ENCODE measurements around the gene HS6ST3.
"Not testable (repeated sequence)": the region's sequence is repeated elsewhere in the genome, so short reads cannot be mapped to it uniquely, and the experiment has no call there.

The HS6ST3 gene

DNA sequence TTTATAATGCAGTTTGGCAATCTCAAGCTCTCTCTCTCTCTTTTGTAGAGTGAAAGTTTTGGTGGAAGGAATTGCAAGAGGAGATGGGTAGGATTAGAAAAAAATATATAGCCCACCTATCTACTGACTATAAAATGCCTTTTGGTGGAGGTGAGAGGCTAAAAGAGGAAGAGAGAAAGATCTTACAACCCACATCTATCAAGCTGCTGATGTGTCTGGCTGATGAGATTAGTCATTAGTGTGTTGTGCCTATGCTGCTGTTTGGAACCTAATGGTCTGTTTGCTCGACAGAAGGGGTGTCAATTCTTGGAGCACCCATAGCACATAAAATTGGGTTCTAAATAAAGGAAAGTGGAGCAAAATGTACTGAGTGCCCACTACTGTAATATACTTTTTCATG is 411.0 kb downstream of the HS6ST3 start:
- no peaks in the 10 kb centered on the region for H3K9me3 ChIP-seq (ENCODE audit: control insufficient read depth, low read length)
- no peak overlapping the region for H3K4me3 ChIP-seq (ENCODE audit: low read length)
- no peaks in the 10 kb centered on the region for H3K27me3 ChIP-seq (replicated peaks; ENCODE audit: control insufficient read depth, insufficient read depth, low read length)
- no peak overlapping the region for H3K9ac ChIP-seq (ENCODE audit: low read length)
- H3K36me3 ChIP-seq (ENCODE audit: control insufficient read depth, insufficient read depth, low read length, severe bottlenecking) = no peaks in the 10 kb centered on the region
- no peaks in the 10 kb centered on the region for H3K4me1 ChIP-seq (ENCODE audit: control insufficient read depth, insufficient read depth, low read length)
- no peak for DNase-seq (ENCODE audit: low read depth)

GRCh38 chr13:96503481-96503880 is 413.6 kb downstream of the HS6ST3 start:
- no peak overlapping the region for H3K9ac ChIP-seq (ENCODE audit: low read length)
- H3K4me1 ChIP-seq (ENCODE audit: control insufficient read depth, insufficient read depth, low read length) = no peaks in the 10 kb centered on the region
- H3K4me3 ChIP-seq (ENCODE audit: low read length) = no peak overlapping the region
- no peak for DNase-seq (ENCODE audit: low read depth)
- H3K27me3 ChIP-seq (replicated peaks; ENCODE audit: control insufficient read depth, insufficient read depth, low read length) = no peaks in the 10 kb centered on the region
- no peaks in the 10 kb centered on the region for H3K9me3 ChIP-seq (ENCODE audit: control insufficient read depth, low read length)
- H3K36me3 ChIP-seq (ENCODE audit: control insufficient read depth, insufficient read depth, low read length, severe bottlenecking) = no peaks in the 10 kb centered on the region

DNA sequence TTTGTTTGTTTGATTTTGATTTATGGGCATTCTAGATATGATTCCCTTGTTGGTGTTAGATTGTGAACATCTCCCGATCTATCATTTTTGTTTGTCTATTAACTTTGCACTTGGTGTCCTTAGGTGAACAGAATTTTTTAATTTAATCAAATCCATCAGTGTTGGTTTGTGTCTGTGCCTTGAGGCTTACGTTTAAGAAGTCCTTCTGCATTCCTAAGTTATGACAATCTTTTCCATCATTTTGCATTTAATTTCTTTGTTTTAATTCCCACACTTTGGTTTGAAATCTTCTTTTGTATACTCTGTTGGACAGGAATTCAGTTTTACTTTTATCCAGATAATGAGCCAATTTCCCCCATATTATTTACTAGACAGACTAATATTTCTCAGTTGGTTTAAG is 421.7 kb downstream of the HS6ST3 start:
- Histone ChIP-seq H3K9me3 (ENCODE audit: control insufficient read depth, low read length) (no peaks in the 10 kb centered on the region), H3K4me3 (ENCODE audit: low read length) (no peak overlapping the region), H3K9ac (ENCODE audit: low read length) (no peak overlapping the region), H3K4me1 (ENCODE audit: control insufficient read depth, insufficient read depth, low read length) (no peaks in the 10 kb centered on the region), H3K27me3 (replicated peaks; ENCODE audit: control insufficient read depth, insufficient read depth, low read length) (no peaks in the 10 kb centered on the region), H3K36me3 (ENCODE audit: control insufficient read depth, insufficient read depth, low read length, severe bottlenecking) (no peaks in the 10 kb centered on the region)
- DNase-seq (ENCODE audit: low read depth) = no peak

DNA sequence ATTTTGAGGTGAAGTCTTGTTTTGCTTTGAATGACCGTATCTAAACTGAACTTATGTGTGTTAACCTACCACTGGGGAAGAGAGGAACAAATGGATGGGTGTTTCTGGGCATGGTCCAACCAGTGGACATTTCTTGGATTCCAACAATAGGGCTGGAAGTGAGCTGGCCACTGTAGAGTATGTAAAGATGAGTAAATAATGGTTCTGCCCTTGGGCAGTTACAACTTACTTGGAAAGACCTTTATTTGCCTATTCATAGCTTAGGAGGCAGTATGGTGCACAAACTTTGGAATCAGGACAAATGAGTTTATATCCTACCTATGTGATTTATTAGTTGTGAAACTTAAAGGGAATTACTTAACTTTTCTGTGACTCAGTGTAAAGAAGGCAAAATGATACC is 429.5 kb downstream of the HS6ST3 start:
- Histone ChIP-seq H3K9ac (ENCODE audit: low read length) (no peak overlapping the region), H3K36me3 (ENCODE audit: control insufficient read depth, insufficient read depth, low read length, severe bottlenecking) (no peaks in the 10 kb centered on the region), H3K4me3 (ENCODE audit: low read length) (no peak overlapping the region), H3K27me3 (replicated peaks; ENCODE audit: control insufficient read depth, insufficient read depth, low read length) (no peaks in the 10 kb centered on the region), H3K9me3 (ENCODE audit: control insufficient read depth, low read length) (no peaks in the 10 kb centered on the region), H3K4me1 (ENCODE audit: control insufficient read depth, insufficient read depth, low read length) (no peaks in the 10 kb centered on the region)
- DNase-seq (ENCODE audit: low read depth) = no peak

DNA sequence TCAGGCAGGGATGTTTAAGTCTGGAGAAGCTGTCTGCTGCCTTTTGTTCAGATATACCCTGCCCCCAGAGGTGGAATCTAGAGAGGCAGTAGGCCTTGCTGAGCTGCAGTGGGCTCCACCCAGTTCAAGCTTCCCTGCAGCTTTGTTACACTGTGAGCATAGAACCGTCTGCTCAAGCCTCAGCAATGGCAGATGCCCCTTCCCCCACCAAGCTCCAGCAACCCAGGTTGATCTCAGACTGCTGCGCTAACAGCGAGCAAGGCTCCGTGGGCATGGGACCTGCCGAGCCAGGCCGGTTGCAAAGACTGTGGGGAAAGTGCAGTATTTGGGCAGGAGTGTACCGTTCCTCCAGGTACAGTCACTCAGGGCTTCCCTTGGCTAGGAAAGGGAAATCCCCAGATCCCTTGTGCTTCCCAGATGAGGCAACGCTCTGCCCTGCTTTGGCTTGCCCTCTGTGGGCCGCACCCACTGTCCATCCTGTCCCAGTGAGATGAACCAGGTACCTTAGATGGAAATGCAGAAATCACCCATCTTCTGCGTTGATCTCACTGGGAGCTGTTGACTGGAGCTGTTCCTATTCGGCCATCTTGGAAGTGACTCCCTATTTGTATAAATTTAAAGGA is 434.6 kb downstream of the HS6ST3 start:
- DNase-seq (ENCODE audit: low read depth) = not testable (repeated sequence)

GRCh38 chr13:96525715-96526114 is 435.8 kb downstream of the HS6ST3 start:
- Histone ChIP-seq H3K36me3 (ENCODE audit: control insufficient read depth, insufficient read depth, low read length, severe bottlenecking) (no peaks in the 10 kb centered on the region), H3K27me3 (replicated peaks; ENCODE audit: control insufficient read depth, insufficient read depth, low read length) (no peaks in the 10 kb centered on the region), H3K9me3 (ENCODE audit: control insufficient read depth, low read length) (no peaks in the 10 kb centered on the region), H3K4me1 (ENCODE audit: control insufficient read depth, insufficient read depth, low read length) (no peaks in the 10 kb centered on the region), H3K4me3 (ENCODE audit: low read length) (no peak overlapping the region), H3K9ac (ENCODE audit: low read length) (no peak overlapping the region)
- no peak for DNase-seq (ENCODE audit: low read depth)

More for the DNA sequence above, 434.6 kb downstream of the HS6ST3 start:
- H3K9ac ChIP-seq (ENCODE audit: low read length); H3K4me1 ChIP-seq (ENCODE audit: control insufficient read depth, insufficient read depth, low read length); H3K36me3 ChIP-seq (ENCODE audit: control insufficient read depth, insufficient read depth, low read length, severe bottlenecking); H3K4me3 ChIP-seq (ENCODE audit: low read length); H3K27me3 ChIP-seq (replicated peaks; ENCODE audit: control insufficient read depth, insufficient read depth, low read length); H3K9me3 ChIP-seq (ENCODE audit: control insufficient read depth, low read length): not testable (repeated sequence)

DNA sequence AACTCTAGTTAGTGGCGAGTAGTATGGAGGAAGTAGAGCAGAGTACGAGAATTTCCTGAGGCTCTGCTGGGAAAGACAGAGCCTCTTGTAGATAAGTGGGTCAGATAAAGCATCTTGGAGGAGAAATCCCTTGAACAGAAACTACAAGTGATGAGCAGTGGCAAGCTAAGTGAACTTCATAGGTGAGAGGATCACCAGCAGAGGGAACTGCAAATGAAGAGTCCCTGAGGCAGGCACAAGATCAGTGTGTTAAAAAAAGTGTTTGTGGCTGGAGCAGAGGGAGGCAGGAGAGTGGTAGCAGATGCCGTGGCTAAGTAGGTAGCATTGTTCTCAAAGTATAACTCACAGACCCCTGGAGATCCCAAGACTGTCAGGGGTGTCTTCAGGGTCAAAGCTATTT is 437.6 kb downstream of the HS6ST3 start:
- H3K4me1 ChIP-seq (ENCODE audit: control insufficient read depth, insufficient read depth, low read length) = no peaks in the 10 kb centered on the region
- no peak for DNase-seq (ENCODE audit: low read depth)
- no peaks in the 10 kb centered on the region for H3K9me3 ChIP-seq (ENCODE audit: control insufficient read depth, low read length)
- H3K4me3 ChIP-seq (ENCODE audit: low read length) = no peak overlapping the region
- no peaks in the 10 kb centered on the region for H3K27me3 ChIP-seq (replicated peaks; ENCODE audit: control insufficient read depth, insufficient read depth, low read length)
- no peaks in the 10 kb centered on the region for H3K36me3 ChIP-seq (ENCODE audit: control insufficient read depth, insufficient read depth, low read length, severe bottlenecking)
- no peak overlapping the region for H3K9ac ChIP-seq (ENCODE audit: low read length)

DNA sequence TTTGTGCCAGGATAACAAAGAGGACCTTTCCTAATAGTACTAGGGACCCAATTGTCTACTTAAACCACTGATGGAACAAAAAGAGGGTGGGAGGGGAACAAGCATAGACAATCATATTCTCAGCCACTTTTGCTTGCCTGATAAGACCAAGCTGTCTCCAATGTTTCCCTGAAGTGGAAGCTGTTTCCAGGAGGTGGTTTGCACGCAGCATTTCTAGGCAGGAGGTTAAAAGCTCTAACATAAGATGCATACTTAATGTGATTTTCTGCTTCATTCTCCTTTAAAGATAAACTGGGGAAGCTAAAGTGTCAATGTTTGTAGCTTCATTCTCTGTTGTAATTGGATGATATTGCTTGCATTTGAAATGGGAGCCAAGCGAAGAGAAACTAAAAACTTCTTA is 442.9 kb downstream of the HS6ST3 start:
- no peak for DNase-seq (ENCODE audit: low read depth)
- Histone ChIP-seq H3K9me3 (ENCODE audit: control insufficient read depth, low read length) (no peaks in the 10 kb centered on the region), H3K4me1 (ENCODE audit: control insufficient read depth, insufficient read depth, low read length) (no peaks in the 10 kb centered on the region), H3K4me3 (ENCODE audit: low read length) (no peak overlapping the region), H3K36me3 (ENCODE audit: control insufficient read depth, insufficient read depth, low read length, severe bottlenecking) (no peaks in the 10 kb centered on the region), H3K9ac (ENCODE audit: low read length) (no peak overlapping the region), H3K27me3 (replicated peaks; ENCODE audit: control insufficient read depth, insufficient read depth, low read length) (no peaks in the 10 kb centered on the region)

- no peaks in the 10 kb centered on the region for H3K27me3 ChIP-seq (replicated peaks; ENCODE audit: control insufficient read depth, insufficient read depth, low read length)
- H3K9ac ChIP-seq (ENCODE audit: low read length) = no peak overlapping the region
- no peaks in the 10 kb centered on the region for H3K4me1 ChIP-seq (ENCODE audit: control insufficient read depth, insufficient read depth, low read length)
- H3K36me3 ChIP-seq (ENCODE audit: control insufficient read depth, insufficient read depth, low read length, severe bottlenecking) = no peaks in the 10 kb centered on the region
- H3K9me3 ChIP-seq (ENCODE audit: control insufficient read depth, low read length) = no peaks in the 10 kb centered on the region
- no peak for DNase-seq (ENCODE audit: low read depth)
- H3K4me3 ChIP-seq (ENCODE audit: low read length) = no peak overlapping the region
These were observed 443.5 kb downstream of the HS6ST3 start for GRCh38 chr13:96533408-96533807.

GRCh38 chr13:96539791-96540190 is 449.9 kb downstream of the HS6ST3 start:
- no peak overlapping the region for H3K4me3 ChIP-seq (ENCODE audit: low read length)
- H3K9me3 ChIP-seq (ENCODE audit: control insufficient read depth, low read length) = no peaks in the 10 kb centered on the region
- H3K27me3 ChIP-seq (replicated peaks; ENCODE audit: control insufficient read depth, insufficient read depth, low read length) = no peaks in the 10 kb centered on the region
- no peaks in the 10 kb centered on the region for H3K36me3 ChIP-seq (ENCODE audit: control insufficient read depth, insufficient read depth, low read length, severe bottlenecking)
- no peak for DNase-seq (ENCODE audit: low read depth)
- no peaks in the 10 kb centered on the region for H3K4me1 ChIP-seq (ENCODE audit: control insufficient read depth, insufficient read depth, low read length)
- H3K9ac ChIP-seq (ENCODE audit: low read length) = no peak overlapping the region

DNA sequence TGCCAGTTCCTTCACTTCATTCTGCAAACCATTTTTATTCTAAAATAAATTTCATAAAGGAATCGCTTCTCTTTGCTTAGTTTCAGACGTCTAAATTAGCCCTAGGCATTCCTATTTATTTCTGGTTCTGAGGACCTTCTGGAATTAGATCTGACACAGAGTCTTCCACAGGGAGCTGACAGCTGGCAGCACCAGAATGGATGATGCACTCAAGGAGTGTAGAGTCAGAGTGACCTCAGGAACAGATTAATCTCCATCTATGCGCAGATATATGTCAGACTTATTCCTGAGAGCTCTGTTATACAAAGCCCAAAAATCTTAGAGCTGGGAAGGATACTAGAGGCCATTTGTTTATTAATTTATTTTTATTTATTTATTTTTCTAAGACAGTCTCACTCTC is 450.8 kb downstream of the HS6ST3 start:
- no peak overlapping the region for H3K4me3 ChIP-seq (ENCODE audit: low read length)
- DNase-seq (ENCODE audit: low read depth) = no peak
- no peak overlapping the region for H3K9ac ChIP-seq (ENCODE audit: low read length)
- no peaks in the 10 kb centered on the region for H3K36me3 ChIP-seq (ENCODE audit: control insufficient read depth, insufficient read depth, low read length, severe bottlenecking)
- H3K9me3 ChIP-seq (ENCODE audit: control insufficient read depth, low read length) = no peaks in the 10 kb centered on the region
- no peaks in the 10 kb centered on the region for H3K27me3 ChIP-seq (replicated peaks; ENCODE audit: control insufficient read depth, insufficient read depth, low read length)
- H3K4me1 ChIP-seq (ENCODE audit: control insufficient read depth, insufficient read depth, low read length) = no peaks in the 10 kb centered on the region

DNA sequence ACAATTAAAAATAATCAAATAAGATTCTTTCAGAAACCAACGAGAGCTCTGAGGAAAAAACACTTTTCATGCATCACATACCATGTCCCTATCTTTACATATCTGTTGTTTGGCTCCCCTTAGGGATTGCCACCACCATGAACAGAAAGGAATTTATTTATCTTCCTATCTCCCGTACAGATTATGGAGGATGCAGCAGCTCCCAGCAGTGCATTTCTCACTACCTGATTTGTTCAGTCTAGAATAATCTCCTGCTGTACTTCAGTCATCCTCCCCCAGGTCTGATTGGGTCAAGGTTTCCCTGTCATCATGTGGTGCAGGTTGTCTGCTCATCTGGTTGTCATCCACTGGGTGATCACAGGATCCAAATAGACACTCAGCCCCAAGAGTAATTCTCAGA is 453.1 kb downstream of the HS6ST3 start:
- Histone ChIP-seq H3K4me1 (ENCODE audit: control insufficient read depth, insufficient read depth, low read length) (no peaks in the 10 kb centered on the region), H3K9me3 (ENCODE audit: control insufficient read depth, low read length) (no peaks in the 10 kb centered on the region), H3K9ac (ENCODE audit: low read length) (no peak overlapping the region), H3K27me3 (replicated peaks; ENCODE audit: control insufficient read depth, insufficient read depth, low read length) (no peaks in the 10 kb centered on the region), H3K36me3 (ENCODE audit: control insufficient read depth, insufficient read depth, low read length, severe bottlenecking) (no peaks in the 10 kb centered on the region), H3K4me3 (ENCODE audit: low read length) (no peak overlapping the region)
- no peak for DNase-seq (ENCODE audit: low read depth)

All from adipocyte (in vitro differentiated cells).